HG03066 (cell line): ENCODE measurements around the gene IQGAP2.
"Not testable (repeated sequence)": the region's sequence is repeated elsewhere in the genome, so short reads cannot be mapped to it uniquely, and the experiment has no call there.

Experiments used
- ATAC-seq: cut with Tn5 transposase; IDR thresholded peaks from one replicate; pipeline ENCODE4 v1.9.1; 2021; ENCODE audit warnings: low read depth; ENCODE audit not compliant: unreplicated experiment

The IQGAP2 gene

GRCh38 chr5:76497065-76497460, 94.0 kb downstream of the IQGAP2 start:
- no peak for ATAC-seq

GRCh38 chr5:76497986-76498717, 95.1 kb downstream of the IQGAP2 start:
- no peak for ATAC-seq

GRCh38 chr5:76499507-76500161, 96.5 kb downstream of the IQGAP2 start:
- no peak for ATAC-seq

- ATAC-seq = no peak
These were observed 97.7 kb downstream of the IQGAP2 start for GRCh38 chr5:76500633-76501393.

- no peak for ATAC-seq
These were observed 100.8 kb downstream of the IQGAP2 start for GRCh38 chr5:76503929-76504328.

DNA sequence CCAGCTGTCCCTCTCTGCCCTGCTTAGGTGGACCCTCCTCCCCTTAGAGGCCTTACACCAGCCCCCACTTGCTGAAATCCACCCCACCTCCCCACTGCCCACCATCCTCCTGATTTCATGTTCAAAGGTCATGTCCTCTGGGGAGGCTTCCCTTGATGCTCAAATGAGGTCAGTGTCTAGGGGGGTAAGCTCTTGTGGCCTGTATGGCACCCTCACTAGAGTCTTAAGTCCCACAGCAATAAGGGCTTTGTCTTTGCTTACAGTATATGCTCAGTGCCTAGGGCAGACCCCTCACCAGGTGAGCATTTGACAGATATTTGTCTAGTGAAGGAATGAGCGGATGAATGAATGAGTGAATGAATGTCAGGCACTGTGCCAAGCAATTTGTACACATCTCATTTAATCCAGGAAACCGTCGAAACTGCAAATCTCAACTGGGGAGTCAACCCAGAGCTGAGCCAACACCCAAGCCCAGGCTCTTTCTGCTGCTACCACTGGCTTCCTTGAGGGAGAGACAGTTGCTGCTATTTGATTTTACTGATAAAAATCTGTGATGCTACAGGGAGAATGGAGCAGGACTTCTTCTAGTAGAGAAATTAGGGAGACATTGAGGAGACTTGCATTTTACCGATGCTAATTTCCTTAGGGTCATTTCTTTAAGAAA, 101.9 kb downstream of the IQGAP2 start:
- ATAC-seq = no peak

GRCh38 chr5:76513476-76513875, 110.4 kb downstream of the IQGAP2 start:
- ATAC-seq = no peak

DNA sequence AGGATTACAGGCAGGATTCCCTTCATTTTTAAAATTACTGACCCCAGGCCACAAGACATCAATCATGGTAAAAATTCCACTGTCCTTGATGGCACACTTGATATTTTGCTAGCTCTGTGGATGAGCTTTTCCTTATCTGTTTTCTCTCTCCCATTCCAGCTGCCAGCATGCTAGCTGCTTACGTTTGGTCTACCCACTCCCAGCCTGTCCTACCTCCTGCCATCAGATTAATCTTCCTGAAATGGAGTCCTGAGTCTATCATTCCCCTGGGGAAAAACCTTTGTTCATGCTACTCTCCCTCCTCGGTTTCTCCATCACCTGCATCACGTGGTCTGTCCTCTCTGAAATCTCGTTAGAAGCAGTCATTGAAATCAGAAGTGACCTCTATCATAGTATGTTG, 111.2 kb downstream of the IQGAP2 start:
- ATAC-seq = no peak

DNA sequence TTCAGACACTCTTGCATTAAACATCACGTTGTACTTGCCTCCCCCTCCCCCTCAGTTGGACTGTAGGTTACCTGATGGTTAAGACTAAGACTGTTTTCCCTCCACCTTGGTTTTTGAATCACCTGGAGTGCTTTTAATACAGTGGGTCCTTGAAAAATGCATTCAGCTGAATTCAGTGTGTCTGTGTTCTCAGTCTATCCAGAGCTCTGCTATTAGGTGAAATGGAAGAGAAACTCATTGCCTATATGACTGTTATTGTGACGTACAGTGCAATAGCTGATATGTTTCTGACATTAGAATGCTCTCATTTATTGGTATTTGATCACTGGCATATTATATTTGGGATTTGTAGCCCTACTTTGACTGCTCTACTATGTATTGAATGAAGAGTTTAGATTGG, 111.6 kb downstream of the IQGAP2 start:
- no peak for ATAC-seq

GRCh38 chr5:76517334-76517733, 114.2 kb downstream of the IQGAP2 start:
- ATAC-seq = no peak

GRCh38 chr5:76518246-76518645, 115.2 kb downstream of the IQGAP2 start:
- ATAC-seq = not testable (repeated sequence)

DNA sequence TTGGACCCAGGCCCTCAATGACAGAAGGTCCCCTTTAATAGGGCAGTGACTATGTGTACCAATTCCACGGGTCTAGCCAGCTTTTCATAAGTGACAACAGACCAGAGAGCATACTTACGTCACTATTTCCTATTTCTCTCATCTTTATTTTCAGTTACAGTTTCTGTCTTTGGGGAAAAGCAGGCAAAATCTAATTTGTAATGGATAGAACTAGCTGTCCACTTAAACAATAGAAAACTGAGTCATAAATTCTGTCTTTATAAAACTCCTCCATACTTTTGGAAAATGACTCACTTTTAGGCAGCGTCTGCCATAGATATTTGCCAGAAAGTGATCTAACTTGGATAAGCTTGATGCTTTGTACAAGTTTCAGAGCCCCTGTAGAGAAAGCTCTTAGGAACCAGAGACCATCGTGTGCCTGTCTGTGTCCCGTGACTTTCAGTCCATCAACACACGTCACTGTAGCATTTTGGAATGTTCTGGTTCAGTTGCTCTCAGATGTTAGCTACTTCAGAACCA, 118.2 kb downstream of the IQGAP2 start:
- peak; percentile 84 for ATAC-seq

GRCh38 chr5:76522103-76522935, 119.2 kb downstream of the IQGAP2 start:
- ATAC-seq = no peak

- no peak for ATAC-seq
These were observed 121.2 kb downstream of the IQGAP2 start for GRCh38 chr5:76524101-76524835.

- ATAC-seq = no peak
These were observed 121.8 kb downstream of the IQGAP2 start for GRCh38 chr5:76524868-76525267.

DNA sequence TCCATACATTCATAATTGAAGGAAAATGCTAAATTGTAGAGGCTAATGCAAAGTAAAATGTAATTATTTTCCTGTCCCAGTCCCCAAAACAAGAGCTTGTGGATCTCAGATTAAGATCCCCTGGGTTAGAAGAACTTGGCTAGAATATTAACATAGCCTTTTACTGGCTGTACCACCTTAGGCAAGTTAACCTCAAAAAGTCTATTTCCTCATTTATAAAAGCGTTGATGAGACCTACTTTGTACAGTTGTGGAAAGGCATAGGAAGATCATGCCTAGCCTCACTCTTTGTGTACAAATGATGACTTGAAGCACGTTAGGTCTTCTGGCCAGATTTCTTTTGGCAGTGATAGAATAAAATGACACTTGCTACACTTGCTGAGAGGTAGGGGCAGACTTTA, 122.9 kb downstream of the IQGAP2 start:
- no peak for ATAC-seq

- no peak for ATAC-seq
These were observed 124.0 kb downstream of the IQGAP2 start for GRCh38 chr5:76526950-76527583.

GRCh38 chr5:76527685-76528161, 124.6 kb downstream of the IQGAP2 start:
- no peak for ATAC-seq
